Left ventricle myocardium inferior (tissue), 1 donor: ENCODE measurements around the gene NOVA2. TPM values are rescaled to one million over a fixed set of nuclear protein-coding genes. Genes with fewer than 3 reads are reported as not detected.

ENCODE experiments used
- DNase-seq: peaks from one replicate; pipeline ENCODE4 v3.0.0-alpha.2; 2020
- H3K27ac ChIP-seq: fragments of 200-600 bp; replicated peaks from 2 replicates; pipeline ENCODE4 v1.8.0; 2021
- H3K27me3 ChIP-seq: fragments of 200-600 bp; 2 replicates; pipeline ENCODE4 v1.8.0; 2021; ENCODE audit warnings: low read depth
- H3K36me3 ChIP-seq: fragments of 200-600 bp; 2 replicates; pipeline ENCODE4 v1.8.0; 2021
- H3K4me1 ChIP-seq: fragments of 200-600 bp; 2 replicates; pipeline ENCODE4 v1.8.0; 2021
- H3K4me3 ChIP-seq: fragments of 200-600 bp; 2 replicates; pipeline ENCODE4 v1.8.0; 2021; ENCODE audit warnings: mild to moderate bottlenecking, moderate library complexity
- H3K9me3 ChIP-seq: fragments of 200-600 bp; replicated peaks from 2 replicates; pipeline ENCODE4 v1.8.0; 2021
- CTCF ChIP-seq: fragments of 200-600 bp; IDR thresholded peaks from 2 replicates; pipeline ENCODE4 v1.8.0; 2021; ENCODE audit warnings: antibody characterized with exemption, mild to moderate bottlenecking, borderline replicate concordance
- intact Hi-C: fragments of 100-400 bp; cut with micrococcal nuclease; formaldehyde crosslinking; loops from one replicate; pipeline ENCODE4 v1.11.0; 2022
- total RNA-seq: library from RNA; stranded (reverse); fragmentation: NEBNext Ultra II Directional; extraction: Animal tissue kit (Norgen Biotek cat#: 25700); gene quantifications from one replicate; pipeline ENCODE4 v1.2.1, GENCODE V29; 2021
- donor health status: DM: no; HTN: yes; CAD: no; lungs with severe emphysema.

The NOVA2 gene
- total RNA-seq, 1 donor from 2014 or later = 5.0 TPM

GRCh38 chr19:45938733-45939319, 34.8 kb downstream of the NOVA2 start:
- intact Hi-C loops = no loop called here
- Histone ChIP-seq H3K27ac (no peak overlapping the region), H3K27me3 (peaks cover 81% of the 10 kb centered on the region), H3K9me3 (no peaks in the 10 kb centered on the region), H3K4me1 (no peaks in the 10 kb centered on the region), H3K4me3 (no peak overlapping the region), H3K36me3 (peaks cover 8% of the 10 kb centered on the region)
- no peak for DNase-seq
- no peak for TF ChIP-seq CTCF

DNA sequence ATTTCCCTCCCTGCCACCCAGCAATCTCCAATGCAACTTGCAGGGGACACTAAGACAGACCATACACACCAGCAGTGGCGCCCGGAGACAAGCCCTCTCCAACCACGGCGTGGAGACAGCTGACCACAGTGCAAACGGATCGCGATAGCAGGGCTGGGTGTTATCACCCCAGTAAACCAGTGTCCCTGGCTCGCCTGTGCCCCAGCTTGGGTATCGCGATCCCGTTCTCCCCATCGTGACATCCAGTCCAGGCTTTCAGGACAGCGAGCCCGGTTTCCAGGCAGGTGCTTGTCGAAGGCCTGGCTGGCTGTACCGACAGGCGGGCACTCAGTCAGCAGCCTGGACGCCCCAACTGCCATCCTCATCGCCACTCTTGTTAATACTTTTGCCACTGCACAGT, 38.4 kb downstream of the NOVA2 start:
- no peaks in the 10 kb centered on the region for H3K36me3 ChIP-seq
- no peak overlapping the region for H3K27ac ChIP-seq
- no peaks in the 10 kb centered on the region for H3K4me1 ChIP-seq
- no peak for TF ChIP-seq CTCF
- peaks cover 92% of the 10 kb centered on the region for H3K27me3 ChIP-seq
- DNase-seq = no peak
- no peak overlapping the region for H3K4me3 ChIP-seq
- no peaks in the 10 kb centered on the region for H3K9me3 ChIP-seq
- intact Hi-C loops = no loop called here

GRCh38 chr19:45934551-45935230, 39.0 kb downstream of the NOVA2 start:
- no peak for DNase-seq
- H3K9me3 ChIP-seq = no peaks in the 10 kb centered on the region
- H3K36me3 ChIP-seq = no peaks in the 10 kb centered on the region
- H3K4me3 ChIP-seq = no peak overlapping the region
- H3K4me1 ChIP-seq = no peaks in the 10 kb centered on the region
- TF ChIP-seq CTCF = no peak
- no peak overlapping the region for H3K27ac ChIP-seq
- intact Hi-C loops = no loop called here
- H3K27me3 ChIP-seq = peaks cover 91% of the 10 kb centered on the region

DNA sequence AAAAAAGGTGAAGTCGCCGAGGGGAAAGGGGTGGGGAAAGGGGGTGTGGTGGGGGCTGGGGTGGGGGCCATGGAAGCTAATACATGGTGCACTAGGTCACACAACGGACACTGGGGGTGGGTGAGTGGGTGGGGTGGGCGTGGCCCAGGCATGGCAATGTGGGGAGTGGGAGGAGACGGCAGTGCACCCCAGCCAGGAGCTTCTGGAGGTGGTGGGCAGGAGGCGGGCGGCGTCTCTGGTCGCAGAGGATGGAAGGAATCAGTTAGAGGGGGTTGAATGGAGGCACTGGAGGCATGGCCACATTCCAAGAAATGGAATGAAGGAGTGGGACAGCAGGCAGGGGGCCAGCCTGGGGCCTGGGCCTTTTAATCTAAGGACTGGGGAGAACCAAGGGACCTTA, 39.9 kb downstream of the NOVA2 start:
- no peak for TF ChIP-seq CTCF
- Histone ChIP-seq H3K9me3 (no peaks in the 10 kb centered on the region), H3K27ac (no peak overlapping the region), H3K27me3 (peaks cover 81% of the 10 kb centered on the region), H3K4me1 (no peaks in the 10 kb centered on the region), H3K4me3 (no peak overlapping the region), H3K36me3 (no peaks in the 10 kb centered on the region)
- intact Hi-C loops = no loop called here
- no peak for DNase-seq

DNA sequence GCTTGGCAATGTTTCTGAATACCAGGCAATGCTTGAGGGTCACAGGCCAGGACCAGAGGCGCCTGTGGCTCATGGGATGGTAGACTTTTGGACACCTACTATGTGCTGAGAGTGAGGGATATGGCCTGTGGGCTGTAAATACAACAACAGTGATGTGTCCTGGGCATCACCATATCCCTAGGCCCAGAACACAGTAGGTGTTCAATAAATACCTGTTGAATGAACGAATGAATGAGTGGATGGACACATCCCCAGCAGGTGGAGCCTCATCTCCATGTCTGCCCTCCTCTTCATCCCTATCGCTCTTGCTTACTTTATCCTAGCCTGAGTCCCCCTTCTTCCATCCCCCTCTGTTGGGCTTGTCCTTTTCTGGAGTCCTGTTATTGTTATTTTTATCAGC, 42.6 kb downstream of the NOVA2 start:
- intact Hi-C loops = no loop called here
- DNase-seq = no peak
- Histone ChIP-seq H3K36me3 (no peaks in the 10 kb centered on the region), H3K27ac (no peak overlapping the region), H3K27me3 (peaks cover 56% of the 10 kb centered on the region), H3K4me3 (no peak overlapping the region), H3K4me1 (peaks cover 4% of the 10 kb centered on the region), H3K9me3 (no peaks in the 10 kb centered on the region)
- peak; percentile 18 for TF ChIP-seq CTCF
